GM12874 (cell line): ENCODE measurements around the gene DNAAF2.

ENCODE experiments used
- CTCF ChIP-seq: IDR thresholded peaks from 2 replicates; pipeline ENCODE4 v1.5.1; 2011; ENCODE audit warnings: low read depth, mild to moderate bottlenecking, control low read depth, low read length, moderate library complexity; ENCODE audit not compliant: insufficient read depth

Gene DNAAF2

DNA sequence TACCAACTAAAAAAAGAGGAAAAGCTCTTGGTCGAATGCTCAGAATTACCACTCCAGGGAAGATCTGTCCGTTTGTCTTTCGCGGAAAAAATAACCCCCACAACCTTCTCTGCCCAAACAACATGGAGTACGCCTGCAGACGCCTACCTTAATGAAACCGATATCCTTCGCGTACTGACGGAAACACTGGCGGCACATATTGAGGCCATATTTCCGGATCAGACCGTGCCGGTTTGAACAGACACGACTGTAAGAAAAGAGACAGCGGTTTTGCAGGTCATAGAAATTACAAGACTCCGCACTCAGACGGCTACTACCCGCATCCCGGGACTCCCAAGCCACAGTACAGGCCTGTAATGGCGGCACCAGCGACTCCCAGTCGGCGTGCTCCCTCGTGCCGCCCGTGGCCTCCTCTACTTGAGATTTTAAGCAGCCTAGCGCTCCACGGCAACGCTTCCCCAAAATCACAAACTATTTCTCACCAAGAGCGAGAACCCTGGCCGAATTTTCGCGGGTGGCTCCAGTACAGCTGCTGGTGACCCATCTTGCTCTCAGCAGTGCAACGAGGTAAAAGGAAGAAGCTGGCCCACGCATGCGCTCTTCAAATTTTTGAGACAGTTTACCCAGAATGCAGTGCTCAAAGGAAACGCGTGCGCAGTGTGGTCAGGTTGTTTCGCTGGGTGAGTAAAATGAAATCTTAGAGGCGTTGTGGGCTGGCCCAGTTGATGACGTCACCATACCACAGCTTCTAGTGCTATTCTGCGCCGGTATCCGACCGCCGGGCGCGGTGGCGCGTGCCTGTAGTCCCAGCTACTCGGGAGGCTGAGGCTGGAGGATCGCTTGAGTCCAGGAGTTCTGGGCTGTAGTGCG is 49.0 kb downstream of the DNAAF2 start, which contains the start of gene RPS29:
Gene RPS29, minus strand, starts transcription at position 578 of the 870 bp plus-strand sequence. Its CDS starts 34 bp downstream, at position 544.
- TF ChIP-seq CTCF, result no peak

- no peak for TF ChIP-seq CTCF
These were observed 51.0 kb downstream of the DNAAF2 start for GRCh38 chr14:49584058-49584457.

DNA sequence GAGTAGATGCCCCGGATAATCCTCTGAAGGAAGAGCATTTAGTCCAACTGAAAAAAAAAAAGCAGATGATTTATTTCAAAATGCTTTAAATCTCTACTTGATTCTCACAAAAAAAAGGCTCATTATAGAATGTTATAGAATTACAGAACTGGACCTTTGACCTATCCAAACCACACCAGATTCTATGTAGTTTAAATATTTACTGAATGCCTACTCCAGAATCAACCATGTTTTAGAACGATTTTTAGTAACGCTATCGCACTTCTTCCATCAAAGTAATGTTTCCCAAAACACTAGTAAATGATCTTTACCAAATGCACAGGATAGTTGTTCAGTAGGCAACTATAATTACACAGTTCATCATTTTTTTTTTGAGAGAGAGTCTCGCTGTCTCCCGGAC is 51.4 kb downstream of the DNAAF2 start:
- no peak for TF ChIP-seq CTCF

DNA sequence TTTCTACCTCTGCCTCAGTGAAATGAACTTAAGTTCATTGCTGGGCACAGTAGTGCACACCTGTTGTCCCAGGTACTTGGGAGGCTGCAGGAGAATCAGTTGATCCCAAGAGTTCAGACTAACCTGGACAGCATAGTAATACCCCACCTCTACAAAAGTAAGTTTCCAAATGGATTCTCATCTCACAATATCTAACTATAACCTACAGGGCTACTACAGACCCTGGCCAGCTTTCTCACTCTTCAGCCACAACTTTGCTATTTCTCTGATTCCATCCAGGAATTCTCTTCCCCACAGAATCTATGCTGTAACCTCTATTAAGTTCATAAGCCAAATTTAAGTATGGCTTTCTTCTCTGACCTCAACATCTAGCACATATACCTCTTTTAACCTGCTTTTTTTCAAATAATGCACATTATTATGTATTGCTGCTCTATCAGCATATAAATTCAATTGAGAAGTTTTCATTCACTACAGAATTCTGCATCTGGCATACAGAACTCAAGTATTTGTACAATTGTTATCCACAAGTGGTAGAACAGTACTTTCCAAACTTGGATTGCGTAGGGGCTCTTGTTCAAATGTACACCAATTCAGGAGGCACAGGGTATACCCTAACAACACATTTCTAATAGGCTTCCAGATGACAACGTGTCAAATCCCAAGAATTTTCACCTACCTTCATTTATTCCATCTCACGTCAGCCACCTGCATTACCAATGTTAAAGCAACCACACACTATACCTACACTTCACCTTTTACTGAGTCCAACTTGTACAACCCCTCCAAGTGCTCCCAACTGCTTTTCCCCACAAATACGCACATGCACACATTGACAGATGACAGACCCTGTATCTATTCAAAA is 52.7 kb downstream of the DNAAF2 start:
- no peak for TF ChIP-seq CTCF

- no peak for TF ChIP-seq CTCF
These were observed 53.6 kb downstream of the DNAAF2 start for GRCh38 chr14:49581209-49582112.

DNA sequence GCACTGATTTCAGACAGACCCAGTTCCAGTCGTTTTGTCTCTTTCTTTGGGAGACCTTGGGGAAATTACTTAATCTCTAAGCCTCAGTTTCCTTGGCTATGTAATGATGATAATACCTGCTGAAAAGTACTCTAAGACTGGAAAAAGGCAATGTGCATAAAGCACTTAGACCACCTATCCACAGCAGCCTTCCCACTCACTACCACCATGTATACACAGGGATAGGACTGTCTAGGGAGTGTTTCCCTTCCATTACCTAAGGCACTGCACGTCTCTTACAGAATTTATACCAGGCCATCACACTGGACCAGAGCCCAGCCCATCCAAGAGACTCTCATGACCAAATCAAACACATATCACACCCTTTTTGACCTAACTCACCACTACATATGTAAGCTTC is 55.2 kb downstream of the DNAAF2 start:
- no peak for TF ChIP-seq CTCF

DNA sequence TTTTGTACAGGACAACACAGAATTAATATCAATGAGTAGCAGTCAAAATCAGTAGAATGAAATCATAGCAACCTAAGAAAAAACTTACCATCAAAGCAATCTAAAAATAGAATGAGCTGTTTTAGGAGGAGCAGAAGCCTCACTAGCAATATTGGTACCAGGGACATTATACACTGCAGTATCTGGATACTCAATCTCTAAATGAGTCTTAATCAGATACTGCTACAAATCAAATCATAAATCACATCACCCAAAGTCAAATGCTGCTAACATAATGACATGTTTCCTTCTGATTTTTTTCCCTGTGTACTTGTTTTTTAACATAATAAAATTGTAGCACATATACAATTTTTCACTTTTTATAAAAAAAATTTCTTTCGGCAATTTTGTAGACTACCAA is 56.9 kb downstream of the DNAAF2 start:
- TF ChIP-seq CTCF, result no peak
